ENCODE data around the gene TMPRSS4.

DNA sequence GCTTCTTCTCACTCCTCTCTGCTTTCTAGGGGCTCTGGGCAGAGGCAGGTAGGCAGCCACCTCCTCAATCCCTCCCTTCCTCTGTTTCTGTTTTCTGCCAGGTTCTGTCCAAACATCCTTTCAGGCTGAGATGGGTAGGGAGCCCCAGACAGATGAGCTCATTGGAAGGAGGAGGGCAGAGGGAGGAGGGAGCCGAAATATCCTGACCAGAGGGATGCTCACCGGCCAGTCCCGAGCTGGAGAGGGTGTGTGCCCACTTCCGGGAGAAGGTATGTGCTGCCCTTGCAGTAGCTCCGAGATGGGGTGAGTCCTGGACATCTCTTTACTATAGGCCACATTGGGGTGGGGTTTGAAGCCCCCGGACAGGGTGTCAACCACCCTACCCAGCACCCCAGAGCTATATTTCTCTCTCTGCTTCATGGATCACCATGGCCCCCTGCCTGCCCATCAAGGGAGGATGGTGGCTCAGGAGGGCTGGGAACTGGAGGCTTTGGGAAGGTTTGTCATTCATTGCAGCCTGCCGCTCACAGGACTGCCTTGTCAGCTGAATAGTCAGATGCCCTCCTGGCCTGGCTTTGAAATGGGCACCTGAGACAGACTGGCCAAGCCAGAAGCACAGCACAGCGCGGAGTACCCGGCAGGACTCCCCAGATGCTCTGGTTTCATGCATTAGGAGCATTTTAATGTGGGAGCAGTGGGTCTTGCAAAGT, 80.5 kb downstream of the TMPRSS4 start:
- TF ChIP-seq, protein P1, sequence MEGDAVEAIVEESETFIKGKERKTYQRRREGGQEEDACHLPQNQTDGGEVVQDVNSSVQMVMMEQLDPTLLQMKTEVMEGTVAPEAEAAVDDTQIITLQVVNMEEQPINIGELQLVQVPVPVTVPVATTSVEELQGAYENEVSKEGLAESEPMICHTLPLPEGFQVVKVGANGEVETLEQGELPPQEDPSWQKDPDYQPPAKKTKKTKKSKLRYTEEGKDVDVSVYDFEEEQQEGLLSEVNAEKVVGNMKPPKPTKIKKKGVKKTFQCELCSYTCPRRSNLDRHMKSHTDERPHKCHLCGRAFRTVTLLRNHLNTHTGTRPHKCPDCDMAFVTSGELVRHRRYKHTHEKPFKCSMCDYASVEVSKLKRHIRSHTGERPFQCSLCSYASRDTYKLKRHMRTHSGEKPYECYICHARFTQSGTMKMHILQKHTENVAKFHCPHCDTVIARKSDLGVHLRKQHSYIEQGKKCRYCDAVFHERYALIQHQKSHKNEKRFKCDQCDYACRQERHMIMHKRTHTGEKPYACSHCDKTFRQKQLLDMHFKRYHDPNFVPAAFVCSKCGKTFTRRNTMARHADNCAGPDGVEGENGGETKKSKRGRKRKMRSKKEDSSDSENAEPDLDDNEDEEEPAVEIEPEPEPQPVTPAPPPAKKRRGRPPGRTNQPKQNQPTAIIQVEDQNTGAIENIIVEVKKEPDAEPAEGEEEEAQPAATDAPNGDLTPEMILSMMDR (IDR thresholded peaks at IDR 0.05), result no peak
- TF ChIP-seq POLR2A (IDR thresholded peaks at IDR 0.05), result no peak

Data from esophagus squamous epithelium (tissue), 4 donors.